Effector CD4-positive, alpha-beta T cell (primary cell): ENCODE results near the gene ANKS1B.
"Not testable (repeated sequence)": the region's sequence is repeated elsewhere in the genome, so short reads cannot be mapped to it uniquely, and the experiment has no call there.

Experiments used
- DNase-seq: peaks from one replicate; pipeline ENCODE4 v3.0.0-alpha.2; 2020

Gene ANKS1B

GRCh38 chr12:99257672-99258071 is 727.1 kb downstream of the ANKS1B start:
- DNase-seq = no peak

GRCh38 chr12:99253068-99253467 is 731.7 kb downstream of the ANKS1B start:
- DNase-seq = no peak

- DNase-seq = no peak
These were observed 734.6 kb downstream of the ANKS1B start for GRCh38 chr12:99250091-99250490.

- no peak for DNase-seq
These were observed 735.2 kb downstream of the ANKS1B start for GRCh38 chr12:99249543-99249942.

GRCh38 chr12:99237907-99238538 is 746.7 kb downstream of the ANKS1B start:
- not testable (repeated sequence) for DNase-seq

- no peak for DNase-seq
These were observed 749.4 kb downstream of the ANKS1B start for GRCh38 chr12:99235381-99235780.

GRCh38 chr12:99234702-99235101 is 750.0 kb downstream of the ANKS1B start:
- no peak for DNase-seq

GRCh38 chr12:99232324-99232723 is 752.4 kb downstream of the ANKS1B start:
- DNase-seq = no peak

- DNase-seq = no peak
These were observed 753.7 kb downstream of the ANKS1B start for GRCh38 chr12:99231031-99231430.

GRCh38 chr12:99224237-99224636 is 760.5 kb downstream of the ANKS1B start:
- DNase-seq = no peak

- DNase-seq = no peak
These were observed 761.2 kb downstream of the ANKS1B start for GRCh38 chr12:99223579-99223978.

- DNase-seq = no peak
These were observed 771.7 kb downstream of the ANKS1B start for GRCh38 chr12:99213047-99213446.

- no peak for DNase-seq
These were observed 772.5 kb downstream of the ANKS1B start for GRCh38 chr12:99212275-99212674.

GRCh38 chr12:99205111-99205510 is 779.6 kb downstream of the ANKS1B start:
- no peak for DNase-seq

GRCh38 chr12:99201906-99202645 is 782.7 kb downstream of the ANKS1B start:
- no peak for DNase-seq

- no peak for DNase-seq
These were observed 783.9 kb downstream of the ANKS1B start for GRCh38 chr12:99200711-99201384.

GRCh38 chr12:99195474-99195873 is 789.3 kb downstream of the ANKS1B start:
- DNase-seq = no peak

GRCh38 chr12:99192489-99192888 is 792.2 kb downstream of the ANKS1B start:
- DNase-seq = no peak

GRCh38 chr12:99176871-99177270 is 807.9 kb downstream of the ANKS1B start:
- DNase-seq = no peak

- DNase-seq = no peak
These were observed 814.3 kb downstream of the ANKS1B start for GRCh38 chr12:99170461-99170860.

GRCh38 chr12:99170037-99170436 is 814.7 kb downstream of the ANKS1B start:
- DNase-seq = no peak

GRCh38 chr12:99157946-99158345 is 826.8 kb downstream of the ANKS1B start:
- DNase-seq = no peak

- DNase-seq = no peak
These were observed 829.8 kb downstream of the ANKS1B start for GRCh38 chr12:99154983-99155336.
